Thyroid gland (tissue), 4 donors: ENCODE data around the gene PITPNC1.

Source experiments
- POLR2A ChIP-seq, 2 donors: fragments of 450-650 bp; IDR thresholded peaks; one replicate each; pipeline ENCODE4 v1.6.1; 2017; ENCODE audit warnings: antibody characterized with exemption in 2 of 2, mild to moderate bottlenecking in 2 of 2, moderate library complexity in 1 of 2
- TF ChIP-seq, protein P1 (sequence below), 6 experiments: fragments of 200-600 bp in 3 of 6; fragments of 450-650 bp in 3 of 6; sonication (generic) in 3 of 6; IDR thresholded peaks; one replicate each; pipeline ENCODE4 v1.5.1; 2016 to 2019; ENCODE audit warnings: antibody characterized with exemption in 6 of 6, mild to moderate bottlenecking in 2 of 6, inconsistent platforms in 1 of 6, moderate library complexity in 1 of 6

- TF ChIP-seq POLR2A (IDR thresholded peaks at IDR 0.05): no peak
- TF ChIP-seq, protein P1, sequence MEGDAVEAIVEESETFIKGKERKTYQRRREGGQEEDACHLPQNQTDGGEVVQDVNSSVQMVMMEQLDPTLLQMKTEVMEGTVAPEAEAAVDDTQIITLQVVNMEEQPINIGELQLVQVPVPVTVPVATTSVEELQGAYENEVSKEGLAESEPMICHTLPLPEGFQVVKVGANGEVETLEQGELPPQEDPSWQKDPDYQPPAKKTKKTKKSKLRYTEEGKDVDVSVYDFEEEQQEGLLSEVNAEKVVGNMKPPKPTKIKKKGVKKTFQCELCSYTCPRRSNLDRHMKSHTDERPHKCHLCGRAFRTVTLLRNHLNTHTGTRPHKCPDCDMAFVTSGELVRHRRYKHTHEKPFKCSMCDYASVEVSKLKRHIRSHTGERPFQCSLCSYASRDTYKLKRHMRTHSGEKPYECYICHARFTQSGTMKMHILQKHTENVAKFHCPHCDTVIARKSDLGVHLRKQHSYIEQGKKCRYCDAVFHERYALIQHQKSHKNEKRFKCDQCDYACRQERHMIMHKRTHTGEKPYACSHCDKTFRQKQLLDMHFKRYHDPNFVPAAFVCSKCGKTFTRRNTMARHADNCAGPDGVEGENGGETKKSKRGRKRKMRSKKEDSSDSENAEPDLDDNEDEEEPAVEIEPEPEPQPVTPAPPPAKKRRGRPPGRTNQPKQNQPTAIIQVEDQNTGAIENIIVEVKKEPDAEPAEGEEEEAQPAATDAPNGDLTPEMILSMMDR (IDR thresholded peaks at IDR 0.05): no peak
Measured at GRCh38 chr17:67420994-67421393, 43.9 kb downstream of the PITPNC1 start.
